HG03457 (cell line): ENCODE results near the gene NUDT16L1.

Source experiments
- ATAC-seq: cut with Tn5 transposase; IDR thresholded peaks from one replicate; pipeline ENCODE4 v1.9.1; 2021; ENCODE audit warnings: moderate number of reproducible peaks; ENCODE audit not compliant: unreplicated experiment

NUDT16L1 gene

GRCh38 chr16:4663777-4664465 is 29.4 kb upstream of the NUDT16L1 start:
- ATAC-seq, result no peak

DNA sequence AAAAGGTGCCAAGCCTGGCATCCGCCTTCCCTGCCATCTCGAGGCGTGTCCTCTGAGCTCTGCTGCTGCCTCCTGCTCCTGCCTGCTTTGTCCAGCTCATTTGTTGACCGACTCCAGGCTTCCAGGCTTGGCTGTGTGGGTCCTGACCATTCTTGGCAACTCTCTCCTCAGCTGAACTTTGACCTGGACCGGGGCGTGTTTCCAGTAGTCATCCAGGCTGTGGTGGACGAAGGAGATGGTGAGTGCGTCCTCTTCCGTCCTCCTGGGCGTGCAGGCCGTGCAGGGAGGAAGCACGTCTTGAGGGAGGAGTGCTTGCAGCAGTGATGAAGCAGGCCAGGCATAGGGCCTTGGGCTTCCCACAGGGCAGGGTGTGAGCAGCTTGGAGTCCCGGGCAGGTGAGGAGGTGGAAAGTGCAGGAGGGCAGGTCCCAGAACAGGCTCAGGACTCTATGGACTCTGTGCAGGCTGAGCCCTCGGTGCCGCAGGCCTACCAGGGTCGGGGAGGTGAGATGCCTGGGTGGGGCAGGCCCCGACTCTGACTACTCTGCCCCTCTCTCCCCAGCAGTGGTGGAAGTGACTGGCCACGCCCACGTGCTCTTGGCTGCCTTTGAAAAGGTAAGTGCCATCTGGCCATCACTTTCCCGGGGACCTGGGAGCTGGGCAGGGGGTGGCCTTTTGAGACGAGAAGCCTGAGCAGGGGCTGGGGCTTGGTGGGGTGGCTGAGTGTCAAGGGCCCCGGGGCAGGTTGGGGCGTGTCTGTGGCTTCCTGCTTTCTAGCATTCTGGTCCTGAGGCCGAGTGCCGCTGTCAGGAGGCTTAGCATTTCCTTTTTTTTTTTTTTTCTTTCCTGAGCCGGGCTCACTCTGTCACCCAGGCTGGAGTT is 28.6 kb upstream of the NUDT16L1 start:
- ATAC-seq, result peak; percentile 51

GRCh38 chr16:4666537-4667202 is 26.7 kb upstream of the NUDT16L1 start:
- ATAC-seq, result no peak

- no peak for ATAC-seq
Measured at GRCh38 chr16:4667203-4667963, 26.0 kb upstream of the NUDT16L1 start.

DNA sequence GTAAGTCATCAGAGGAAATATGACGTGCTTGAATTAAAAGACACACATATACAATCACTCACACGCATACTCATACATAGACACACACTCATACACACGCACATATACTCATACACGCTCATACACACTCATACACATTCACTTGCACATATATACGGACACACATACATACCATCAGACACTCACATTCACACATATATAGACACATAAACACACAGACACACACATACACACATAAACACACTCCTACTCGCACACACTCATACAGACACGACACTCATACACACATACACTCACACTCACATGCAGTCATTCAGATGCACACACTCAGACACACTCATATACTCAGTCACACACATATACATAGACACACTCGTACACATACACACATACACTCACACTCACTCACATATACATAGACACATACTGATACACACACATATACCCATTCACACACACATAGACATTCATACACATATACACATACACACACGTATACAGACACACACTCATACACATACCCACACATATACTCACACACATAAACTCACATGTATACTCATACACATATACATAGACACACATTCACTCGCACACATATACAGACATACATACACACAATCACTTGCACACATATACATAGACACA is 24.9 kb upstream of the NUDT16L1 start:
- ATAC-seq, result no peak

DNA sequence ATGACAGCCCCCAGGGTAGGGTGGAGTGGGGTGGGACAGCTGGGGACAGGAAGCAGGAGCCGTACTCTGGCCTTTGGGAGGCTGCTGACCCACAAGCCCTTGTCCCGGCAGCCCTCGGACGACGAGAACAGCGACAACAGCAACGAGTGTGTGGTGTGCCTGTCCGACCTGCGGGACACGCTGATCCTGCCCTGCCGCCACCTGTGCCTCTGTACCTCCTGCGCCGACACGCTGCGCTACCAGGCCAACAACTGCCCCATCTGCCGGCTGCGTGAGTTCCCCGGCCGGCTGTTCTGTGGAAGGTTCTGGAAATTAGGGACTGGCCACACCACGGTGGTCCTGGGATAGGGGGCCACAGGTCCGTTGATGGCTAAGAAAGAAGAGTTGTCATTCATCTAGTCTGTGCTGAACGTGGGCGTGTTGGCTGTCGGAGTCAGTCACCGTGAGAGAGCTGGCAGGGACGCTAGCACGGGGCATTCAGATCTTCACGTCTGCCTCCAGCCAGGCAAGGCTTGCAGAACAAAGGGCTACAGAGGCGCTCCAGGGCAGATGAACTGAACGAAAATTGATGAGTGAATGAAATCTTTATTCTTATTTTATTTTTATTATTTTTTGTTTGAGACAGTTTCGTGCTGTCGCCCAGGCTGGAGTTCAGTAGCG is 19.8 kb upstream of the NUDT16L1 start:
- no peak for ATAC-seq

- no peak for ATAC-seq
Measured at GRCh38 chr16:4674926-4675530, 18.3 kb upstream of the NUDT16L1 start.

- no peak for ATAC-seq
Measured at GRCh38 chr16:4675864-4676786, 17.2 kb upstream of the NUDT16L1 start.

DNA sequence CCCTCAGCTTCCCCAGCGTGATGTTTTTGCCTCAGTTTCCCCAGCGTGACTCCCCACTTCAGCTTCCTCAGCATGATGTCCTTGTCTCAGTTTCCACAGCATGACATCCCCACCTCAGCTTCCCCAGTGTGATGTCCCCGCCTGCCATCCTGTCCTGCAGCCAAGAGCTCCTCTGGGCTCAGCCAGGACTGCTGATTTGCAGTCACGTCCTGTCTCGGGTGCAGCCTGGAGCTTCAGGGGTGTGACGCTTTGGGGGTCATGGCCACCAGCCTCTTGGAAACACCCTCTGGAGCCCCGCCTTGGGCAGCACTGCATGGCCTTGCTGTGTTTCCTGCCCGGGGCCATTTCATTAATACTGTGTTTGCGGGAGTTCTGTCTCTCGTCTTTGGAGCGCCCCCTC is 16.5 kb upstream of the NUDT16L1 start:
- no peak for ATAC-seq

GRCh38 chr16:4677390-4677789 is 16.0 kb upstream of the NUDT16L1 start:
- ATAC-seq, result no peak

GRCh38 chr16:4677994-4678393 is 15.4 kb upstream of the NUDT16L1 start:
- no peak for ATAC-seq

- ATAC-seq, result no peak
Measured at GRCh38 chr16:4678596-4678995, 14.8 kb upstream of the NUDT16L1 start.

DNA sequence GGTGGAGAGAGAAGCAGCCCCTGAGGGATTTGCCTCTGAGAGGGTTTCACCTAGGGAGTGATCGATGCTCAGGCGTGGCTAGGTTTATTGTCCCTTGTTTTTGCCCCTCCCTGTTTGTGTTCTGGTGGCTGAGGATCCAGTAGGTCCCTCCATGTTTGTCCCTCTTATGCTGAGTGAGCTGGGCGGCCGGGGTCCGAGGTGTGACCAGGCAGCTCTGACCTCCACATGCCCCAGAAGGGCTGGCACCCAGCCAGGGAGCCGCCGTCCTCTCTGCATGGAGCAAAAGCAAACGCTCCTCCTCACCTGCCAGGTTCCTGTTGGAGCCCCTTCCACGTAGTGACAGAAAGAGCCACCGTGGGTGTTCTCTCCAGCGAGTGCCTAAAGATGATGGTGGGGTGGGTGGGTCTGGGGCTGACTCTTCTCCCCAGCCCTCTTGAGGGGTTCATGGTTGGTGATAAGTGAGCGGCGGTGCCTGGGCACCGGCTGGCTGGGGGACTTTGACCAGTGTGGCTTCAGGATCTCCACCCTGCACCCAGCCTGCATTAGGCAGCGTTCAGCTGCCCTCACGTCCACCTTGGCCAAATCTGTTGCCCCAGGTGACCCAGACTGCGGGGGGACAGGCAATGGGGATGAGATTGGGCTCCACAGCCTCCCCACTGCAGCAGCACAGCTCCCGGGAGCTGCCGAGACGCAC is 14.1 kb upstream of the NUDT16L1 start:
- ATAC-seq, result no peak

DNA sequence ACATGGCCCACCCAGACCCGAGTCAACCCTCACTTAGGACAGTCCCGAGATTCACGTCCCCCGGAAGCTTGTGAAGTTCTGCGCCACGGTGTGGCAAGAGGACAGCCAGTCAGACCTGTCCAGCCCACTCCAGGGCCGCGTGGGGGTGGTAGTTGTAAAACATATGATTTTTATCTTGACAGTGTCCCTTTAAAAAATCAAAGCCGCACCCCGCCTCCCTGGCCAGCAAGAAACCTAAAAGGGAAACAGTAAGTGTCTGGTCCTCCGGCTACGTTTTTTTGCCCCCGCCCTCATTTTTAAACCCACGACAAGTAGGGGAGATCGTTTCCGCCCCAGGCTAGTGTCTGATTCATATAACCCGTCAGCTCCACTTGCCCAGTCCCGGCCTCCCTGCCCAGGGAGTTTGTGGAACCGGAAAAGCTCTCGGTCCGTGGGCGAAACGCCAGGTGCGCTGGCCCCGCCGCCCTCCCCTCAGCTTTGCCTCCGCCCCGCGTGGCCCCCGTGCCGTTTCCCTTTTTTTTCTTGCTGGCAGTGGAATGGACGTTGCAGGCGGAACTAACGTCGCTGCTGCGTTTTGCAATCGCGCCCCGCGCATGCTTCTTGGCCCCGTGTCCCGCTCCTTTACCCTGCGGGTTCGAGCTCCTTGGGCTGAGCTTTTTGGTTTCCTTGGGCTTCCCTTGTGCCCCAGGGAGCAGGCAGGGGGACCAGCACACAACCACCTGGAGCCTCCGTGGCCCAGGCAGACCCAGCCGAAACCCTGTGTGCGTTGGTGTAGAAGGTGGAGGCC is 13.3 kb upstream of the NUDT16L1 start:
- no peak for ATAC-seq

DNA sequence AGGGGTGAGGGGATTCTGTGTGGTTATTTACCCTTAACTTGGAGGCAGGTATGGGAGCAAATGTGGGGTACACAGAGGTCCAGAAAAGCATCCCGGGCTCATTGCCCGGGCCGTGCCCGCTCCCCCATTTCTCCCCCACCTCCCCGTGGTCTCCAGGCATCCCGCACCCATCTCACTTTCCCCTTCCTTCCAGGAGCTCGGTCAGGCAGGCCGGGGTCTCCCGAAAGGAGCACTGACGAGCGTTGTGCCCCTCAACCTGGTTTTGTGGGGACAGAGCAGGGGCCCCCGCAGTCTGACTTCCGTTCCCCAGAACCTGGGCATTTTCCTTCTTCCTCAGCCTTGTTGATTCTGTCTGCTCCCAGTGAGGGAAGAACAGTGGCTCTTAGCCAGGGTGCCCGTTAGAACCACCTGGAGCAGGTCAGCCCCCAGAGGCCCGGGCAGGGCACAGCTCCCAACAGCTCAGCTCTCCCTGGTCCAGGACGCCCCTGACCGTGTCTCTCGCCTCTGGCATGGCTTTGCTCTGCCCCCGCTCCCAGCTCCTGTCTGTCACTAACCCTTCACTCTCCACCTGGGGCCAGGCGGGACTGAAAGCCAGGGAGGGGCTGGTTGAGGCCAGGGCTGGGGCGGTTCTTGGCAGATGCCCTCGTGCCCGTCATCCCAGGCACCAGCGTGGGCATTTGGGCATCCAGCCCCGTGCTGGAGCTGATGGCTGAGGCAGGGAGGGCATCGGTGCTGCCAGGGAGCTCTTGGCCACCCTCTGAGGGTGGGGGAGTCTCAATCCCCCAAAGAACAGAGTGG is 12.5 kb upstream of the NUDT16L1 start:
- no peak for ATAC-seq

DNA sequence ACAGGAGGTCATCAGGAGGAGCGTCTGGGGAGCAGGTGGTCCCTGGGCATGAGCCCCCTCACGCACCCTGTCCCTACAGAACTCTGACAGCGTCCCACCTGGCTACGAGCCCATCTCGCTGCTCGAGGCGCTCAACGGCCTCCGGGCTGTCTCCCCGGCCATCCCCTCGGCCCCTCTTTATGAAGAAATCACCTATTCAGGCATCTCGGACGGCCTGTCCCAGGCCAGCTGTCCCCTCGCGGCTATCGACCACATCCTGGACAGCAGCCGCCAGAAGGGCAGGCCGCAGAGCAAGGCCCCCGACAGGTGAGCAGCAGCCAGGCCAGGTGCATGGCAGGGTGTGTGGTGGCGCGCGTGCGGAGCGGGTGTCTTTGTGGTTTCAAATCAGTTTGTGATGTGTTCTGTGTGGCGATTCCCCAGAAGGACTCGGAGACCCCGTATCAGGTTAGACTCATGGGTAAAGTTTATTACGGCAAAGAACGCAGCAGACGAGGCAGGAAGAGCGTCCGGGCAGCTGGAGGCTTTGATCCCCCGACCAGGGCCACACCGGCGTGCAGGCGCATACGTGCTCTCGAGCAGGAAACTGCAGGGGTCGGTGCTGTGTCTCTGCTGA is 11.8 kb upstream of the NUDT16L1 start:
- no peak for ATAC-seq
